B cell (primary cell): ENCODE results near the gene RAD51C. TPM values are rescaled to one million over a fixed set of nuclear protein-coding genes. Genes with fewer than 3 reads are reported as not detected.
"Not testable (repeated sequence)": the region's sequence is repeated elsewhere in the genome, so short reads cannot be mapped to it uniquely, and the experiment has no call there.

ENCODE experiments used
- ATAC-seq: fragments of 200-7000 bp; cut with Tn5 transposase; one replicate; pipeline ENCODE4 v1.10.0; 2021; ENCODE audit warnings: low read depth, mild to moderate bottlenecking, moderate number of reproducible peaks, moderate library complexity
- CTCF ChIA-PET: fragments of 350-600 bp; sonication (Branson Sonifier 250); formaldehyde crosslinking; loops from one replicate; lab custom pipeline; 2021; ENCODE audit warnings: antibody characterized with exemption, inconsistent platforms; lab: Charles Lee
- POLR2A ChIA-PET: fragments of 350-600 bp; sonication (Branson Sonifier 250); formaldehyde crosslinking; loops from one replicate; lab custom pipeline; 2021; ENCODE audit warnings: antibody characterized with exemption; lab: Charles Lee
- DNase-seq: peaks from one replicate; pipeline ENCODE4 v3.0.0; 2013
- H2AFZ ChIP-seq: 2 replicates; pipeline ENCODE4 v1.6.1; 2012; ENCODE audit warnings: mild to moderate bottlenecking, low read depth, low read length; ENCODE audit not compliant: insufficient read depth, poor library complexity, severe bottlenecking
- H3K27ac ChIP-seq, 2 donors: 1 replicate in 1 of 2; 2 replicates in 1 of 2; pipeline ENCODE4 v1.5.1; 2012 to 2013; ENCODE audit warnings: low read length in 2 of 2, mild to moderate bottlenecking in 2 of 2, moderate library complexity in 1 of 2
- H3K27me3 ChIP-seq, 4 experiments: fragments of 200-600 bp in 1 of 4; sonication (generic) in 1 of 4; replicated peaks in 1 of 4; 1 replicate in 2 of 4; 2 replicates in 2 of 4; pipeline versions ENCODE4 v1.6.1 to v1.7.0; 2013 to 2016; ENCODE audit warnings: low read length in 3 of 4, mild to moderate bottlenecking in 2 of 4, mixed read lengths in 1 of 4, moderate library complexity in 1 of 4; ENCODE audit not compliant: insufficient read depth in 4 of 4, control insufficient read depth in 3 of 4; ENCODE audit errors: control extremely low read depth in 1 of 4
- H3K36me3 ChIP-seq, 2 experiments: replicated peaks in 1 of 2; 1 replicate in 1 of 2; 2 replicates in 1 of 2; pipeline versions ENCODE4 v1.6.1 to v1.7.1; 2013; ENCODE audit warnings: low read length in 1 of 2; ENCODE audit not compliant: insufficient read depth in 2 of 2, control insufficient read depth in 1 of 2; ENCODE audit errors: control extremely low read depth in 1 of 2, extremely low read depth in 1 of 2
- H3K4me1 ChIP-seq, 2 donors: fragments of 200-600 bp in 1 of 2; sonication (generic) in 1 of 2; 1 replicate in 1 of 2; 2 replicates in 1 of 2; pipeline versions ENCODE4 v1.5.1 to v1.6.1; 2013 to 2017; ENCODE audit warnings: low read length in 2 of 2; ENCODE audit not compliant: control insufficient read depth in 2 of 2, insufficient read depth in 2 of 2
- H3K4me2 ChIP-seq: replicated peaks from 2 replicates; pipeline ENCODE3; 2012; ENCODE audit warnings: mild to moderate bottlenecking, low read depth, low read length; ENCODE audit not compliant: poor library complexity, severe bottlenecking
- H3K4me3 ChIP-seq, 5 experiments: fragments of 200-600 bp in 1 of 5; sonication (generic) in 1 of 5; 1 replicate in 3 of 5; 2 replicates in 2 of 5; pipeline versions ENCODE4 v1.5.1 to v1.7.0; 2011 to 2016; ENCODE audit warnings: low read length in 4 of 5, mild to moderate bottlenecking in 4 of 5, low read depth in 2 of 5, control low read depth in 1 of 5, moderate library complexity in 1 of 5; ENCODE audit not compliant: insufficient read depth in 1 of 5; ENCODE audit errors: control extremely low read depth in 1 of 5, extremely low read depth in 1 of 5
- H3K79me2 ChIP-seq: fragments of 200-600 bp; sonication (generic); one replicate; pipeline ENCODE4 v1.6.0; 2016; ENCODE audit warnings: low read length; ENCODE audit not compliant: control insufficient read depth, insufficient read depth
- H3K9ac ChIP-seq: fragments of 200-600 bp; sonication (generic); 2 replicates; pipeline ENCODE4 v1.6.1; 2017; ENCODE audit warnings: mild to moderate bottlenecking, low read length, moderate library complexity
- H3K9me3 ChIP-seq, 3 donors: one replicate each; pipeline versions ENCODE4 v1.6.1 to v1.7.1; 2013; ENCODE audit warnings: low read length in 2 of 3; ENCODE audit not compliant: control insufficient read depth in 2 of 3, insufficient read depth in 1 of 3; ENCODE audit errors: control extremely low read depth in 1 of 3
- H4K20me1 ChIP-seq: 2 replicates; pipeline ENCODE4 v1.6.0; 2012; ENCODE audit warnings: mild to moderate bottlenecking, low read length; ENCODE audit not compliant: insufficient read depth, control insufficient read depth, poor library complexity, severe bottlenecking
- H3K27ac Mint-ChIP-seq: one replicate; pipeline ENCODE4 v1.8.0; 2021; ENCODE audit warnings: mixed read lengths
- H3K27me3 Mint-ChIP-seq: one replicate; pipeline ENCODE4 v1.8.0; 2021; ENCODE audit warnings: mixed read lengths
- H3K4me1 Mint-ChIP-seq: one replicate; pipeline ENCODE4 v1.8.0; 2021; ENCODE audit warnings: mixed read lengths
- H3K4me3 Mint-ChIP-seq: one replicate; pipeline ENCODE4 v1.8.0; 2021; ENCODE audit warnings: mixed read lengths
- H3K9me3 Mint-ChIP-seq: one replicate; pipeline ENCODE4 v1.8.0; 2022; ENCODE audit warnings: mixed read lengths; ENCODE audit not compliant: insufficient read depth
- EZH2 ChIP-seq: IDR thresholded peaks from 2 replicates; pipeline ENCODE4 v1.6.1; 2012; ENCODE audit warnings: borderline replicate concordance, low read depth, mild to moderate bottlenecking, moderate library complexity, low read length; ENCODE audit not compliant: insufficient read depth, poor library complexity, severe bottlenecking
- WGBS: methylation state at CpG from one replicate; pipeline ENCODE4 v1.1.5; 2013; ENCODE audit warnings: missing lambda C conversion rate; ENCODE audit not compliant: insufficient coverage; 5-methylcytosine and 5-hydroxymethylcytosine counted together
- intact Hi-C: fragments of 100-400 bp; cut with micrococcal nuclease; formaldehyde crosslinking; loops from one replicate; pipeline ENCODE4 v1.10.0; 2022
- polyA plus RNA-seq: library from polyadenylated mRNA; depleted of rRNA; stranded (reverse); fragments of >200 nt; gene quantifications from 2 replicates; pipeline ENCODE4 v1.2.3, GENCODE V29; 2012
- total RNA-seq, 2 donors: library from RNA; stranded (reverse); fragments of 120-200 nt in 1 of 2; gene quantifications; 1 replicate in 1 of 2; 2 replicates in 1 of 2; pipeline versions ENCODE4 v1.2.3 to v1.2.4, GENCODE V29; 2013 to 2022
- TF ChIP-seq, protein P1 (sequence below): fragments of 200-600 bp; IDR thresholded peaks from one replicate; pipeline ENCODE4 v1.8.0; 2022; ENCODE audit warnings: antibody characterized with exemption, mild to moderate bottlenecking

RAD51C gene
- total and polyA plus RNA-seq, 2 donors (not counting 1 experiment from before 2014, with no cell fraction given), result 14.2 to 33.2 TPM

GRCh38 chr17:58684003-58684402, 8.4 kb upstream of the RAD51C start:
- DNase-seq (no peak), ATAC-seq (no peak)
- Histone ChIP-seq H4K20me1 (no peaks in the 10 kb centered on the region), H3K79me2 (no peaks in the 10 kb centered on the region), H3K9ac (no peak overlapping the region), H3K4me1 (no peaks in the 10 kb centered on the region), H3K9me3 (no peaks in the 10 kb centered on the region), H3K4me2 (no peak overlapping the region), H3K36me3 (no peaks in the 10 kb centered on the region), H3K27ac (no peak overlapping the region), H2AFZ (no peak overlapping the region), H3K27me3 (no peaks in the 10 kb centered on the region), H3K4me3 (no peak overlapping the region)
- POLR2A ChIA-PET, result no interaction called here
- H3K9me3 Mint-ChIP-seq, result no peaks in the 10 kb centered on the region
- 78% methylated on average over 3 of the region's 10 CpGs for WGBS
- no peak overlapping the region for H3K4me3 Mint-ChIP-seq
- TF ChIP-seq, protein P1, sequence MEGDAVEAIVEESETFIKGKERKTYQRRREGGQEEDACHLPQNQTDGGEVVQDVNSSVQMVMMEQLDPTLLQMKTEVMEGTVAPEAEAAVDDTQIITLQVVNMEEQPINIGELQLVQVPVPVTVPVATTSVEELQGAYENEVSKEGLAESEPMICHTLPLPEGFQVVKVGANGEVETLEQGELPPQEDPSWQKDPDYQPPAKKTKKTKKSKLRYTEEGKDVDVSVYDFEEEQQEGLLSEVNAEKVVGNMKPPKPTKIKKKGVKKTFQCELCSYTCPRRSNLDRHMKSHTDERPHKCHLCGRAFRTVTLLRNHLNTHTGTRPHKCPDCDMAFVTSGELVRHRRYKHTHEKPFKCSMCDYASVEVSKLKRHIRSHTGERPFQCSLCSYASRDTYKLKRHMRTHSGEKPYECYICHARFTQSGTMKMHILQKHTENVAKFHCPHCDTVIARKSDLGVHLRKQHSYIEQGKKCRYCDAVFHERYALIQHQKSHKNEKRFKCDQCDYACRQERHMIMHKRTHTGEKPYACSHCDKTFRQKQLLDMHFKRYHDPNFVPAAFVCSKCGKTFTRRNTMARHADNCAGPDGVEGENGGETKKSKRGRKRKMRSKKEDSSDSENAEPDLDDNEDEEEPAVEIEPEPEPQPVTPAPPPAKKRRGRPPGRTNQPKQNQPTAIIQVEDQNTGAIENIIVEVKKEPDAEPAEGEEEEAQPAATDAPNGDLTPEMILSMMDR, result no peak
- no peak for TF ChIP-seq EZH2
- CTCF ChIA-PET, result interaction anchor here (1.2 kb wide), 1 partner anchor 52 kb away, joined by 3 read pairs; no protein-coding TSS in a partner anchor
- intact Hi-C loops, result no loop called here
- no peaks in the 10 kb centered on the region for H3K4me1 Mint-ChIP-seq
- no peaks in the 10 kb centered on the region for H3K27me3 Mint-ChIP-seq
- no peak overlapping the region for H3K27ac Mint-ChIP-seq

DNA sequence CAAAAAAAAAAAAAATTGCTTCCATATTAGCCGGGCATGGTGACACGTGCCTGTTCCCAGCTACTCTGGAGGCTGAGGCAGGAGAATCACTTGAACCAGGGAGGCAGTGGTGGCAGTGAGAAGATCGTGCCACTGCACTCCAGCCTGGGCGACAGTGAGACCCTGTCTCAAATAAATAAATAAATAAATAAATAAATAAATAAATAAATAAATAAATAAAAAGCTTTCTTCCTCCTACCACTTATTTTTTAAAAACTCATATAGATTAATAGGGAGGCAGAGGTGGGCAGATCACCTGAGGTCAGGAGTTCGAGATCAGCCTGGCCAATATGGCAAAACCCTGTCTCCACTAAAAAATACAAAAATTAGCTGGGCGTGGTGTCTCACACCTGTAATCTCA, 7.9 kb upstream of the RAD51C start:
- H3K9ac ChIP-seq, POLR2A ChIA-PET, H3K9me3 ChIP-seq, H3K4me3 Mint-ChIP-seq, intact Hi-C loops, H4K20me1 ChIP-seq, H3K27ac ChIP-seq, H3K4me2 ChIP-seq, H3K9me3 Mint-ChIP-seq, H3K79me2 ChIP-seq, DNase-seq, H3K27ac Mint-ChIP-seq, H3K27me3 Mint-ChIP-seq, H3K4me3 ChIP-seq, H3K27me3 ChIP-seq, ATAC-seq, H2AFZ ChIP-seq, H3K36me3 ChIP-seq, H3K4me1 Mint-ChIP-seq, H3K4me1 ChIP-seq: not testable (repeated sequence)
- WGBS, result 100% methylated on average over 2 of the region's 6 CpGs
- CTCF ChIA-PET, result interaction anchor here (1.2 kb wide), 1 partner anchor 53 kb away, joined by 3 read pairs; no protein-coding TSS in a partner anchor
